ENCODE measurements around the gene MYO10.

DNA sequence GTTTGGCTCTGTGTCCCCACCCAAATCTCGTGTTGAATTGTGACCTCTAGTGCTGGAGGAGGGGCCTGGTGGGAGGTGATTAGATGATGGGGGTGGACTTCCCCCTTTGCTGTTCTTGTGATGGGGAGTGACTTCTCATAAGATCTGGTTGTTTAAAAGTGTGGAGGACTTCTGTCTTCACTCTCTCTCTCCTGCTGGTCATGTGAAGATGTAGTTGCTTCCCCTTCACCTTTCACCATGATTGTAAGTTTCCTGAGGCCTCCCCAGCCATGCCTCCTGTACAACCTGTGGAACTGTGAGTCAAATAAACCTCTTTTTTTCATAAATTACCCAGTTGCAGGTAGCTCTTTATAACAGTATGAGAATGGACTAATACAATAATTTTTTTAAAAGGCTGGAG, 10.6 kb upstream of the MYO10 start:
- TF ChIP-seq ARNT (IDR thresholded peaks at IDR 0.05) = no peak
- TF ChIP-seq NFRKB (IDR thresholded peaks at IDR 0.05) = no peak
- TF ChIP-seq PKNOX1 (IDR thresholded peaks at IDR 0.05) = no peak
- no peak for TF ChIP-seq CTBP1 (IDR thresholded peaks at IDR 0.05; ENCODE audit: borderline replicate concordance)
- no peak for TF ChIP-seq HDGF (IDR thresholded peaks at IDR 0.05; ENCODE audit: borderline replicate concordance)
- no peak for TF ChIP-seq SUZ12 (IDR thresholded peaks at IDR 0.05)
- no peak for TF ChIP-seq FOXK2 (IDR thresholded peaks at IDR 0.05)
